NCI-H1417 treated with DMSO at 0.1 percent for 48 hours (cell line): Measurements from ENCODE around the gene SSRP1.

Experiments
- DNase-seq: peaks from one replicate; lab custom pipeline; 2025; lab: John Stamatoyannopoulos, UW

The SSRP1 gene

DNA sequence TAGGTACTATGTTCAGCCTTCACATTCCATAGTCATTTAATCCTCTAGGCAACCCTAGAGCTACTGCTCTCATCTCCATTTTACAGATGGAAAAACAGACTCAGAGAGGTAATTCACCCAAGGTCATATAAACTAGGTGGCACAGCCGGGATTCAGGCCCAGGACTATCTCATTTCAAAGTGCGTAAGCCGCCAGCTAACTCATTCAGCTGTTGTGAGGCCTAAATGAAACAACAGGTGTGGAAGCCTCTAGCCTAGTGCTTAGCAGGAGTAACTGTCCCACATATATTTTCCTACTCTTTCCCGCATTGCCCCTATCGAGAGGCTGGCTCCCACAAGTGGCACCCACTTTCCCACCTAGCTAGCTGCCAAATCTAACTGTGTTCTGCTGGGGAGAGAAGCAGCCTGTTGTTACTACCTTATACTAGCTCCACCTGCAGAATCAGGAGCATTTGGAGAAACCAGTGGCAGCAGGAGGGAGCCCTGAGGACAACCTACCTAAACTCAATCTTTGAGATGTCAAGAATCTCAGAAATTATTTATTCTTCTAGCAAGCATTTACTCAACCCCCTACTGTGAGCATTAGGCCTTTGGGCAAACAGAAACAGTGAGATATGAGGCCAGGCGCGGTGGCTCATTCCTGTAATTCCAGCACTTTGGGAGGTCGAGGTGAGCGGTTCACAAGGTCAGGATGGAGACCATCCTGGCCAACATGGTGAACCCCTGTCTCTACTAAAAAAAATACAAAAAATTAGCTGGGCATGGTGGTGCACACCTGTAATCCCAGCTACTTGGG, 24.4 kb upstream of the SSRP1 start:
- DNase-seq: no peak

DNA sequence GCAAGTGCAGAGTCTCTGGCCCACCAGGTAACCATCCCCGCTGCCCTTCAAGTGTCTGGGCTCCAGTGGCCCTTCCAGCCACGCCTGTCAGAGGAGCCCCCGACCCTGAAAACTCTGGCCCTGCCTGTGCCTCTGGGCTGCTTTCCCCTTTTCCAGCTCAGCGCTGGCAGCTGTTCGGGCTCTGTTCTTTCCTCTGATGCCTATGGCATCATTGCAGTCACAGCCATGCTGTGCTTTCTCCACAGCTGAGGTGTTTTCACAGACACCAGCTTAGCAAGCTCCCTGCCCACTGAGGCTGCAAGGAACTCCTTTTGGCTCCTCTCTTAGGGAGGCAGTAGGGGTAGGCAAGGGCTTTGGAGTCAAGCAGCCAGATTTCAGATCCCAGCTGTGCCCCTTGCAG, 23.7 kb upstream of the SSRP1 start:
- no peak for DNase-seq

DNA sequence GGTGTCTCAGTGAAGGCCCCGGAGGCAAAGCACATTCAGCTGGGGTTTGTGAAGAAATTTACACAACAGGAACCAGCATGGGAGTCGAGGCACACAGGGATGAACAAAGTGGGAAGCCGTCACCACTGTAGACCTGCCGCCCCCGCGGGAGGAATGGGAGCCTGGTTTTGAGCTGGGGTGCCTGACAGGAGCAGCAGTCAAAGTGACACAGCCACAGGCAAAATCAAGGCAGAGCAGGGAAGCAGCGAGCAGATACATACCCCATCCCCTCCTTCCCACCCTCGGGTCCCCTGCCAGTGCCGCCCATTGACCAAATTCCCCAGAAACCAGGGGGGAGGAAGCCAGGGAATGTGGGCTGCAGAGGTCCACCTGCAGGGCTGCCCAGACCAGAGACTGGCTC, 23.3 kb upstream of the SSRP1 start:
- DNase-seq: no peak

DNA sequence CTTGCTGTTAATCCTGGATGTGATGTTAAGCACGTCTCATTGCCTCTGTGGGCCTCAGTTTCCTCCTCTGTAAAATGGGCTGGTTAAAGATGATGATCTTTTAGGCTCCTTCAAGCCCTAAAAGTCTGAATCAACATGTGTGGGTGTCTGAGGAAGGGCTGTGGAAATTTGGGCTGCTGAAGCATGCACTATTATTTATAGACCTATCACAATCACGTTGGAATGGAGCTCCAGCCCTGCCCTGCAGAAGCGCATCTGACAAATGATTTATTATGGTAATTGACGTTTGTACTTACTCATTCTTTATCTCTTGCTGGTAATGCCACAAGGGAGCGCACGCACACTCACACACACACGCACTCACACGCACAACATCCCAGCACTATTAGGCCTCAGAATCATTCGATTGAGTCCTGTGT, 22.9 kb upstream of the SSRP1 start:
- DNase-seq: no peak

DNA sequence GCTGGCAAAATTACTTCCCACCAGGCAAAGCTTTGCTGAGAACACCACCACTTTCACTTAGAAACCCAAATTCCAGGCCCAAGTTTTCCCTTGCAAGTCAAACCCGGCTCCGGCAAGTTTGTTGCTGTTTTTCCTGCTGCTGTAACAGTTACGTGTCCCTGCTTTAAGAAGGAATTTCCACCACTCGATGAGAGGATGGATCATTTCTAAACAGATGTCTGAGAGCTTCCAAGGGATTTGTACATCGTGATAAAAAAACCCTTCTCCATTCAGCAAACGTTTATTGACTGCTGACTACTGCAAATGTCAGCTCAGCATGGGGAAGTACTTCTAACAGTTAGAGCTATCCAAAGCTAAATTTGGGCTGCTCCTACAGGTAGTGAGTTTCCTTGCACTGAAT, 22.2 kb upstream of the SSRP1 start:
- DNase-seq: no peak

DNA sequence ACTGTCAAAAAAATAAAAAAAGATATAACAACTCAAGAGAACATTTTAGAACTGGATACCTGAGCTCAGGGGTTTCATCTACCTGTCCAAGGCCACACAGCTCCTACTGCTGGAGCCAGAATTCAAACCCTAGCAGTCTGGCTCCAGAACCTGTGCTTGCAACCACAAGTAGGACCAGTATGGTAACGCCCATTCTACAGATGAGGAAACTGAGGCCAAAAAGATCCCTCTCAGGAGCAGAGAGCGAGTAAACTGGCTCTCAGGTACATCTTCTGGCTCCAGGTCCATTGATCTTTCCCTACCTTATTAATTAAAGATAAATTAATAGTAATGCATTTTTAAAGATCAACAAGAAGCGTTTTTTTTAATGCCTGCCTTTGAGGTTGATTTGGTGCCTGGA, 21.6 kb upstream of the SSRP1 start:
- DNase-seq: no peak

DNA sequence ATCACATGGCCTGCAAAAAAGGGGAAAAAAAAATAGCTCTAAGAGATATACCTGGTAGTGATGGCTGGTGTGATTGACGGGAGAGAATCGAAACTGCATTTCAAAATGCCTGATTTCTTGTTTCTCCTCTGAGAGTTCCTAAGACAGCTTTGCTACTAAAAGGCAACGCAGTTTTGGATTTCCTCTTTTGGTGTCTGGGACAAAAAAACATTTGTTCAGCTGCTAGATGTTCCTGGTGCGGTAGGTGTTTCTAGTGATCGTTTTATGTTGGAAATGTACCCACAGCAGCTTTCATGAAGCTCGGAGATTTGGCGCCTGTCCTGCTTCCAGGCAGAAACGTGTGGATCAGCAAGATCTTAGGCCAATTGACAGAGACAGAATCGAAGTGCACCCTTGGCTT, 20.6 kb upstream of the SSRP1 start:
- no peak for DNase-seq

DNA sequence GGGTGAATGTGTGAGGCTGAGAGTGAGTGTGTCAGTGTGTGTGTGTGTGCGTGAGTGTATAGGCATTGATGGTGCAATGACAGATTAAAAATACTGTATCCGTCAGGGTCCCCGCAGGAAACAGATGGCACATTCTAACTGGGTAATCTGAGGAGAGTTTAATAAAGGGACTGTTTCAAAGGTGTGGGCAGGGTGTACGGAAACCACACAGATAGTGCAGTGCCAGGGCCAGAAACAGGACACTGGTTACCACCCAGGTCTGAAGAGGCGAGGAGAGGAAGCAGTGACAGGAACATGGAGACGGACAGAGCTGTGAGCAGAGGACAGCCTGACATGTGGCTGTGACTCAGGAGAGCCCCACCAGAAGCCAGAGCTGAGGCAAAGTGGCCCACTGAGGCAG, 19.0 kb upstream of the SSRP1 start:
- DNase-seq: no peak

DNA sequence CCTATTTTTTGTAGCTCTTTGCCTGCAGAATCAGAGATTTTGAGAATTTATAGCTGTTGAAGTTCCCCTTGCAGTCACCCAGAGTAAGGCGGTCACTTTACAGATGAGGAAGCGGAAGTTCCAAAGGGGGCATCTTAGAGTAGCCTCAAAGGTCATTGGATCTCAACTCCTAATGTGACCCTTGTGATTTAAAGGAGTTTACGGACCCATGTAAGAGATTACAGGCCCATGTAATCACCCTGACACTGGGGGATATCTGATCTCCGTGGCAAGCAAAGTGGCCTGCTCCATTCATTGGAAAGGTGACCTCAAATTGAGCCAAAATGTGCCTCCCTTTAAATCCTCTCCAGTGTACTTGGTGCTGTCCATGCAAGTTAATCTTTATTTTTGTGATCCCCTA, 18.2 kb upstream of the SSRP1 start:
- DNase-seq: no peak

DNA sequence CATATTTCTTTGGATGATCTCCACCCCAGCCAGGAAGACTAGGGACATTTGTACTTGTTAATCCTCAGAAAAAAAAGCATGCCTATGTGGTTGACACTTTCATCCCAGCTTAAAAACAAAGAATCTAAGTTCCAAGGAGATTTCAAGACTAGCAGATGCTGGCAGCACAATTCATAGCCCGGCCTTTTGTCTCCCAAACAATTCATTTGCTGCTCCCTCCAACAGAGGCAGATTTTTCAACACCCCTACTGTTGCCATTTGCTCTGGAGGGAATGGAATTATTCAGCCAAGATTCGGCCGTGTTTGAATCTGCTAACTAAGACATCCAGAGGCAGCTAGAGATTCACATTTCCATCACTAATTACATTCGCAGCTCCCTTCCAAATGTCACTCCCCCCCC, 17.8 kb upstream of the SSRP1 start:
- DNase-seq: no peak

DNA sequence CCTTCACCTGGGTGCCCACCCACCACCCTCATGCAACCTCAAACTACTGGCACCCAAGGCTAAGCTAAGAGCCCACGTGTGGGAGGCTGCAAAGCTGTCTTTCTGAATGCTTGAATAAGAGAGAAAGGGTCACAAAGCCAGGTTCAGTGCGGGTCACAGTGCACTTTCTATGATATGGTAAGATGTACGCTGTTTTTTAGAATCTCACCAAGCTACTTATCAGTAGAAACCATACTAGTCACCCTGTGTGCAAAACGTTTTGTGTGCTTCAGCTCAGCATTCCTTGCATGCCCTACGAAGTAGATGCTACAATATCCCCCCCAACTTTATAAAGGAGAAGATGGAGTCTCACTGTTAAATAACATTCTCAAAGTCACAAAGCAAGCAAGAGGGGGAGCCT, 17.3 kb upstream of the SSRP1 start:
- DNase-seq: no peak

DNA sequence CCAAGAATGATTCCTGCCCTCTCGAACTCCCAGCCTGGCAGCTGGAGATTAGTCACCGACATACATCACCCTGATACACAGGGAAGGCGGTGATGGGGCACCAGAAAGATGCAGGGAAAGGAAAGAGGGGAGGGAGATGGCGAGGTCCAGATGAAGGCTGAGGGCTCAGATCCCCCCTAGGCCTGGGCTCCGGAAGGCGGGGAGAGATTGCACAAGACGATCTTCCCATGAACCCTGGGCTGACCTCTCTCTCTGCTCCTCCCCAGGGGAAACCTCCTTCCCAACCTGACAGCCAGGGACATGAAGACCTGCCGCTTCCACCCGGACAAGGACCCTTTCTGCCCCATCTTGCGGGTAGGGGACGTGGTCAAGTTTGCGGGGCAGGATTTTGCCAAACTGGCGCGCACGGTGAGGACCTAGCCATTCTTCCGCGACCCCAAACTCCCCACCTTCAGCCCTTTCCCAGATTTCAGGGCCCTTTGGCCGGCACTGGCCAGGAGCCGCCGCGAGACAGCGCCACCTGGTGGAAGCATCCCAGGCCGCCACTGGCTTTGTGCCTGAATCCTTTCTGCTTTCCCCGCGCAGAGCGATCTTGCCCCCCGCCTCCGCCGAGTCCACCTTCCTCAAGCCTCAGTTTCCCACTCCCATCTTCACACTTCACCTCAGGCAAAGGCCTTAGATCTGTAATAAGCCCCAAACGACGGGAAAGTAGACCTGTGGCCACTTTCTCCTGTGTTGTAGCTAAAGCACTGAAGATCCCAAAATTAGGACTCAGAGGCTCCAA, 14.0 kb upstream of the SSRP1 start:
- no peak for DNase-seq

DNA sequence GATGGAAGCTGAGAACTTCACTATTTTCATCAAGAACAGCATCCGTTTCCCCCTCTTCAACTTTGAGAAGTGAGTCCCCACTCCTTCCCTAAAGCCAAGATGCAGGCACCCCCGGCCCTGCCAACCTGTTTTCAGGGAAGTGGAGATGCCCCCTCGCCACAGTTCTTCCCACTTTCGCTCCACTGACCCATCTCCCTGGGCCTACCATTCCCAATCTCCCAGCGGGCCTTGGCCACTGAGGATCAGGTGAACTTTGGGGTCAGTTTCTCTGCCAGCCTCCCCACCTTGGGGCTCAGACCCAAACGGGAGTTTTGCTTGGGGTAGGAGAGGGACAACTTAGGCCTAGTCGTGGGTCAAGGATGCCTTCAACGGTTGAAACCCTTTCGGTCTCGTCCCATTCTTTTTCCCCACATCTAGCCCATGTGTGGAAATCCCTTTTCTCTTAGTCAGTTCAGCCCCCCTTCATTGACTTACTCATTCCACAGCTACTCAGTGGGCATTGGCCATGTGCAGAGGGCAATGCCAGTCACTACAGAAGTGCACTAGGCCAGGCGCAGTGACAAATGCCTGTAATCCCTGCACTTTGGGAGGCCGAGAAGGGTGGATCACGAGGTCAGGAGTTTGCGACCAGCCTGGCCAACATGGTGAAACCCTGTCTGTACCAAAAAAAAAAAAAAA, 13.1 kb upstream of the SSRP1 start:
- no peak for DNase-seq

DNA sequence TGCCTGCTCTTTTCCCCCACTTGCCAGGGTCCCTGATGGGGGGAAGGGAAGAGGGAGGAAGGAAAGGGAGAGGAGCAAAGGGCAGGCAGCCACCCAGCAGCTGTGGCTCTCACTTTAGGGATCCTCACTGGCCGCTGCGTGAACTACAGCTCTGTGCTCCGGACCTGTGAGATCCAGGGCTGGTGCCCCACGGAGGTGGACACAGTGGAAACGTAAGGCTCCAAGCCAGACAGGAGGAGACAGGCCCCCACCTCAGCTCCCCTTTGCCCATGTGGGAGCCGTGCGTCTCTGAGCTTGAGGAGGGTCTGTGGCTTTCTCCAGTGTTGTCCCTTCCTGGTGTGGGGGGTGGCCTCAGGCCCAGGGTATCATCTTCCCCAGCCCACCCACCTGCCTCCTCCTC, 12.4 kb upstream of the SSRP1 start:
- DNase-seq: no peak

DNA sequence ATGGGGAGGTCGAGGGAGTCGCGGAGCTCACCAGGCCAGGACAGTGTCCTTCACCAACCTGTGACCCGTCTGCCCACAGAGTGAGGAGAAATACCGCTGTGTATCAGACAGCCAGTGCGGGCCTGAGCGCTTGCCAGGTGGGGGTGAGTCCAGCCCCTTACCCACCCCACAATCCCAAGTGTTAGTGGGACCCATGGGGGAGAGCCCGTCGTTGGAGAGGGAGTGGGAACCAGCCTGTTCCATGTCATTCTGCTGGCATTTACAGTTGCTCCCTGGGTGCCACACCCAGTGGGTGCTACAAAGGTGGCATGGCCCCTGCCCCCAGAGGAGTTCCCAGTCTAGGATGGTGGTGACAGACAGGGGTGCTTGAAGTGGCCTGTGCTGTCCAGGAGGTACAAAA, 11.6 kb upstream of the SSRP1 start:
- DNase-seq: no peak

DNA sequence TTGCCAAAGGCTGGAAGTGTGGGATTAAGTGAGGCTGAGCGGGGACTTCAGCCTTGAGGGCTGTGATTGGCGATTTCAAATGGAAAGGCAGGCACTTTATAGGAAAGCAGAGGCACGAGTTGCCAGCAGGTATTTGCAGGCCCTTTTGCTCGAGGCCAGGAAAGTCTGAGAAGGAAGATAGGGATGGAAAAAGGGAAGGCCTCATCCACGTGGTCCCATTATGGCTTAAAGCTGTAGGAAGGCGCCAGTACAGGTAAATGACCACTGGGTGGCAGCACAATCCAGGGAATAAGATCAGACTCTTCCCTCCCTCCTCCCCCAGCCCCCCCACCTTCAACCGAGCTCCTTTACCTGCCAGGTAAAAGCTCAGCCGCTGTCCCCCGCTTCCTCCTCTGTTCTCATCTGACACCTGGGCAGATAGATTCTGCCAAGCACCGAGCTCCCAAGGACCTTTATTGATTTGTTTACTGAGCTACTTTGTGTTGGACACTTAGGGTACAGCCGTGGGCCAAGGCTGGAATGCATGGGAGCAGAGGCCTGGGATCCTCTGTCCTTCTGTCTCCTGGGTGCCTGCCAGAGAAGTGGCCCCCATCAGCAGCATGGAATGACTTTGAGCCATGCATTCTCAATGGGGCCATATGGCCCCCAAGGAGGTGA, 10.0 kb upstream of the SSRP1 start:
- peak; percentile 35 for DNase-seq

DNA sequence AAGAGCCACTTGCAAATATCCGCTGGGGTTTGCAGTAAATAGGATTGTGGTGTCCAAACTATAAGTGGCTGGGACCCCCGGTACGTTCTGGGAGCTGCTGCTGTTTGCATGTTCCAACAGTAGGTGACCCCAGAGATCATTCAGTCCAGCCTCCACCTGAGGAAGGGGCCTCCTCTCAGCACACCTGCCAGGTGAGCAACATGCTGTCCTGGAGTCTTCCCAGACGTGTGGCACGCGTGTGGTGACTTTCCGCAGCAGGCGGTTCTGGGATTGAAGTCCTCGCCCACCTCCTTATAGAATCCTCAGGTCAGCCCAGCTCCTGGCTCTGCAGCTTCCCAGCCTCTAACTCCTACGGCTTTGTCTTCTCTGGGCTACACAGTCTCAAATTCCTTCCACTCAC, 9.1 kb upstream of the SSRP1 start:
- DNase-seq: no peak

DNA sequence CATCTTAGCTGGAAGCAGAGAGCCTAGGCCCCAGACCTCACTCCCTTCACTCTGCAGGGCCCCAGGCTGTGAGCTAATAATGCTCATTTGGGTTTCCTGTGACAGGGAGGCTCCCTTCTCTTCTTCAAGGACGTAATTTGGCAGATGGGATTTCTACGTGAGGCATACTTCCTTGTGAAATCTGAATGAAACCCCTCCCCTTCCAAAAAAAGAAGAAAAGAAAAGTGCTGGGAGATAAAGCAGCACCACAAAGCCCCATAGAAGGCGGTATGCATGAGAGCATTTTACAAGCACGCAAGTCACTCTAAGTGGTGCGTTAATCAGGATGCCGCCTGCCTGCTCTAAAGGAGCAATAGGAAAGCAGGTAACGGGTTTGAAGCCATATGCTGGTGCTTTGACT, 8.1 kb upstream of the SSRP1 start:
- DNase-seq: no peak

DNA sequence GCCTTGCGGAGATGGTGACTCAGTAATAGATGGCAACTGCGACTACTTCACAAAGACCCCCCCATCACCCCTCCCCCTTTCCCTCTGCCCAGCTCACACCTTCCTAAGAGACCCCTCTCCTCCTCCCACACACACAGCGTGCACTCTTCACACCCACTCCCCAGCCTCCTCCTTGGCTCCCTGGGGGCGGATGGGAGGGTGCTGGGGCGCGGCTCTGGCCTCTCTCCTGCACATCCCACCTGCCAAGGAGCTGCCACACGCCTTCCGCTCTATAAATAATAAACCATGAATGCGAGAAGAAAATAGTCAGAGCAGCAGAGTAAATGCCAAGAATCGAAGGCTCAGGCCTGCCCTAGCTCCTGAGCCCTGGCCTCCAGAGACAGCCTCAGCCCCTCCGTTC, 7.0 kb upstream of the SSRP1 start:
- no peak for DNase-seq

DNA sequence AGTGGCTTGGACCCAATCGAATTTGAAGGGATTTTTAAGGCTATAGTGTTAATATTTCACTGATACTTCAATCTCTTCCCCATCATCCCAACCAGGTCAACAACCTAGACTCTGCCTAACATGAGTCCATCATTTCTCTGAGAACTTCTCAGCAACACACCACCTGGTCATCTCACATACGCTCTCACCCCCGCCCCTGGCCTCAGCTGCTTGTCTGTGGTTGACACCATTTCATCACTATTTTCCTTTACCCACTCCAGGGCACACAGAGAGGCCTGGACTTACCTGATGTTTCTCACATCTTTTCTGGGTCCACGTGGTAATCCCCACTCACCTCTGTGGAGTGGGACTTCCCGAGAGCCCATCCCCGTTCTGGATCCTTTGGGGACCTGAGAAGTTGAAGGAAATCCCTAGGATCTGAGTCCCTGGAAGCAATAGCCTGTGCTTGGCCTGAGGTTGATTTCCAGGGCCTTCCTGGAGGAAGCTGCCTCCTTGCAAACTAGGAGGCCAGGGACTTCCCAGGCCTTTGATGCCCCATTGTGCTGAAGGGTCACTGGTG, 5.6 kb upstream of the SSRP1 start:
- no peak for DNase-seq

DNA sequence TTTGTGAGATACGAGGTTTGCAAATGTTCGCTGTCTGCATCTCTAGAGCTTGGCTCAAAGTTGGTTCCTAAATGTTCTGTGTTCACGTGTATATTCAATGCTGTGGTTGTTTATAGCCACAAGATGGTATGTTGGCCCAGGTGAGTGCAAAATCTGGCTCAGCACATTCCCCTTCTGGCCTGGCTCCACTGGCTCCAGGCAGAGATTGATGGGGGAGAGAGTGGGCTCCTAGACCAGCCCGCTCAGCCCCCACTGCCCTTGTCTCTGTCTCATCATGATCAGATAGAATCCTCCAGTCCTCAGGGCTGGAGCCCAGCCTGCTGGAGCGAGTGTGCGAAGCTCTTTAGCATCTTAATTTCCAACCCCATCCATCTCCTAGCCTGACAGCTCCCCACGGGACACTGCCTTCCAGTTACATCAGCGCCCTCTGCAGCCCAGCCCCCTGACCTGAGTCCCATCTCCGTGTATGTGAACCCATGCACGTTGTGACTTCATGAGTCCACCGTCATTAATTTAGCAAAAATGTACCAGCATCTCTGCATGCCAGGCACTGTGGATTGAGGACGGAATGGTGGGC, 4.4 kb upstream of the SSRP1 start:
- DNase-seq: no peak

DNA sequence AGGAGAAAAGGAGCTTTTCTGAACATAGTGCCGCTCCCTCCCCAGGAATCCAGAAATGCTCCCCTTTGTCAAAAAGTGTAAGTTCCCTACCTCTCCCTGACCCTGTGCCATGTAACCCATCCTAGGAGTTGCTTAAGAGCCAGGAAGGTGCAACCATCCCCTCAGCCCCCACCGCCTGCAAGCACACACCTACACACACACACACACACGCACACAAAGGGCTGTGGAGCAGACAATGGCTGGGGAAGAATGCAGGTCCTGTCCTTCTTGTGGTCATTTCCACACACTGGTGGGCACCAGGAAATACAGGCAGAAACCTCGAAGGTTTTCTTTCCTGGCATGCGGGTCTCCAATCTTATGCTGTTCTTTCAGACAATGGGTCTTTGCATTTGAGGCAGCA, 3.6 kb upstream of the SSRP1 start:
- DNase-seq: no peak
